Spleen (tissue), 11 donors: ENCODE results near the gene LRP1B. TPM values are rescaled to one million over a fixed set of nuclear protein-coding genes. Genes with fewer than 3 reads are reported as not detected.

ENCODE experiments used
- DNase-seq: peaks from one replicate; pipeline ENCODE4 v3.0.0-alpha.2; 2020
- H3K27ac ChIP-seq, 8 donors: fragments of 200-600 bp; sonication (generic) in 7 of 8; 1 replicate in 4 of 8; 2 replicates in 4 of 8; pipeline versions ENCODE4 v1.5.0 to v1.8.0; 2016 to 2021; ENCODE audit warnings: inconsistent platforms in 4 of 8, mild to moderate bottlenecking in 4 of 8, moderate library complexity in 1 of 8
- H3K27me3 ChIP-seq, 7 donors: fragments of 200-600 bp; sonication (generic) in 6 of 7; replicated peaks in 1 of 7; 1 replicate in 4 of 7; 2 replicates in 3 of 7; pipeline versions ENCODE4 v1.5.0 to v1.8.0; 2016 to 2021; ENCODE audit warnings: inconsistent platforms in 3 of 7, mild to moderate bottlenecking in 1 of 7
- H3K36me3 ChIP-seq, 6 donors: fragments of 200-600 bp; sonication (generic) in 5 of 6; 1 replicate in 4 of 6; 2 replicates in 2 of 6; pipeline versions ENCODE4 v1.5.0 to v1.8.0; 2016 to 2021; ENCODE audit warnings: inconsistent platforms in 2 of 6
- H3K4me1 ChIP-seq, 6 donors: fragments of 200-600 bp; sonication (generic) in 5 of 6; 1 replicate in 3 of 6; 2 replicates in 3 of 6; pipeline versions ENCODE4 v1.5.0 to v1.8.0; 2016 to 2021; ENCODE audit warnings: inconsistent platforms in 3 of 6
- H3K4me3 ChIP-seq, 8 donors: fragments of 200-600 bp; sonication (generic) in 7 of 8; 1 replicate in 4 of 8; 2 replicates in 4 of 8; pipeline versions ENCODE4 v1.5.0 to v1.8.0; 2016 to 2021; ENCODE audit warnings: inconsistent platforms in 4 of 8, mild to moderate bottlenecking in 4 of 8, moderate library complexity in 2 of 8
- H3K9me3 ChIP-seq, 8 donors: fragments of 200-600 bp; sonication (generic) in 7 of 8; 1 replicate in 4 of 8; 2 replicates in 4 of 8; pipeline versions ENCODE4 v1.5.0 to v1.8.0; 2016 to 2021; ENCODE audit warnings: inconsistent platforms in 4 of 8
- POLR2A ChIP-seq, 3 donors: fragments of 450-650 bp; IDR thresholded peaks; one replicate each; pipeline ENCODE4 v1.5.1; 2017; ENCODE audit warnings: antibody characterized with exemption in 3 of 3, mild to moderate bottlenecking in 1 of 3
- POLR2AphosphoS5 ChIP-seq, 3 donors: sonication (generic); formaldehyde crosslinking; IDR thresholded peaks; one replicate each; pipeline ENCODE4 v1.5.1; 2017; ENCODE audit warnings: antibody characterized with exemption in 3 of 3
- WGBS, 5 donors: extraction: QIAGEN DNeasy Blood & Tissue Kit in 3 of 5; methylation state at CpG; one replicate each; pipeline versions ENCODE4 v1.1.5 to v1.1.7; 2013 to 2018; 5-methylcytosine and 5-hydroxymethylcytosine counted together
- intact Hi-C: fragments of 100-400 bp; cut with DNase I; formaldehyde crosslinking; loops from one replicate; pipeline ENCODE4 v1.15.0; 2023; ENCODE audit warnings: low total_unique reads
- polyA plus RNA-seq, 3 donors: library from polyadenylated mRNA; stranded (reverse); fragments of 200-250 nt; gene quantifications; one replicate each; pipeline ENCODE4 v1.2.1, GENCODE V29; 2013
- total RNA-seq, 7 donors: library from RNA; depleted of rRNA in 3 of 7; stranded (reverse); fragments of >200 nt in 3 of 7; fragmentation: NEBNext Ultra II Directional in 4 of 7; extraction: Animal tissue kit (Norgen Biotek cat#: 25700) in 4 of 7; gene quantifications; one replicate each; pipeline versions ENCODE4 v1.1.0 to v1.2.1, GENCODE V29; 2016 to 2021
- TF ChIP-seq, protein P1 (sequence below), 11 experiments: fragments of 200-600 bp in 7 of 11; fragments of 450-650 bp in 4 of 11; sonication (generic) in 4 of 11; IDR thresholded peaks in 8 of 11; conservative IDR thresholded peaks in 3 of 11; 1 replicate in 7 of 11; 2 replicates in 4 of 11; pipeline versions ENCODE4 v1.4.0 to v1.8.0; 2016 to 2021; ENCODE audit warnings: antibody characterized with exemption in 11 of 11, inconsistent platforms in 4 of 11, mild to moderate bottlenecking in 1 of 11
- donor health status: healthy with polysubstance abuse.
- donor health status: DM: no; HTN: no; CAD: no; lungs with moderate emphysema.
- donor health status: DM: no; HTN: no; CAD: no.
- donor health status: Bipolar disorder and iron deficiency.
- donor health status: healthy.
- donor health status: DM: no; HTN: no; CAD: no.
- donor health status: DM: yes; HTN: yes; CAD: no.

The LRP1B gene
- total and polyA plus RNA-seq, 10 donors, result 0.02 to 0.85 (median 0.08) TPM; not detected in 2

- no peaks in the 10 kb centered on the region for H3K4me1 ChIP-seq
- H3K36me3 ChIP-seq, result no peaks in the 10 kb centered on the region
- intact Hi-C loops, result no loop called here
- no peak overlapping the region for H3K27ac ChIP-seq
- no peak overlapping the region for H3K4me3 ChIP-seq
- no peak for TF ChIP-seq POLR2A (IDR thresholded peaks at IDR 0.05)
- TF ChIP-seq, protein P1, sequence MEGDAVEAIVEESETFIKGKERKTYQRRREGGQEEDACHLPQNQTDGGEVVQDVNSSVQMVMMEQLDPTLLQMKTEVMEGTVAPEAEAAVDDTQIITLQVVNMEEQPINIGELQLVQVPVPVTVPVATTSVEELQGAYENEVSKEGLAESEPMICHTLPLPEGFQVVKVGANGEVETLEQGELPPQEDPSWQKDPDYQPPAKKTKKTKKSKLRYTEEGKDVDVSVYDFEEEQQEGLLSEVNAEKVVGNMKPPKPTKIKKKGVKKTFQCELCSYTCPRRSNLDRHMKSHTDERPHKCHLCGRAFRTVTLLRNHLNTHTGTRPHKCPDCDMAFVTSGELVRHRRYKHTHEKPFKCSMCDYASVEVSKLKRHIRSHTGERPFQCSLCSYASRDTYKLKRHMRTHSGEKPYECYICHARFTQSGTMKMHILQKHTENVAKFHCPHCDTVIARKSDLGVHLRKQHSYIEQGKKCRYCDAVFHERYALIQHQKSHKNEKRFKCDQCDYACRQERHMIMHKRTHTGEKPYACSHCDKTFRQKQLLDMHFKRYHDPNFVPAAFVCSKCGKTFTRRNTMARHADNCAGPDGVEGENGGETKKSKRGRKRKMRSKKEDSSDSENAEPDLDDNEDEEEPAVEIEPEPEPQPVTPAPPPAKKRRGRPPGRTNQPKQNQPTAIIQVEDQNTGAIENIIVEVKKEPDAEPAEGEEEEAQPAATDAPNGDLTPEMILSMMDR (IDR thresholded peaks at IDR 0.05 in 8 of 11, conservative IDR thresholded peaks at IDR 0.05 in 3 of 11), result no peak
- TF ChIP-seq POLR2AphosphoS5 (IDR thresholded peaks at IDR 0.05), result no peak
- H3K9me3 ChIP-seq, result peaks cover 0 to 3% (median 0%) of the 10 kb centered on the region in 8 donors
- H3K27me3 ChIP-seq, result no peaks in the 10 kb centered on the region
- no peak for DNase-seq
Measured at GRCh38 chr2:141317986-141318385, 812.8 kb downstream of the LRP1B start.

DNA sequence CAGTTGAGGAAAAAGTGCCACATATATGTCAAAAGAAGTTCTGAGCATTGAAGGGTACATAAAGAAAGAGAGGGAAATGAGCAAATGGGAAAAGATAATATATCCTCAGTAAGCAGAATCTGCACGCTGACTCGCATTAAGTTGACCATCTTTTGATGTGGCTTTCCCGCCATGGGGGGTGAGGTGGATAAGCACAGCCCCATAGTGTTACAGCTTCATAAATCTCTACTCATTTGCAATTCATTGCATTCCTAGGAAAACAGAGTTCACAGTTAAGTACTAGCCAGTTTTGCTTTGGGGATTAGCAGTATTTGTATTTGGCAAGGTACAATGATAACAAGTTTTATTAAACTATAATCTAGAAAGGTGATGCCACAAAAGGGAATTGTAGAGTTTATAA, 814.2 kb downstream of the LRP1B start:
- 89 to 95% (median 91%) methylated on average over 3 of the region's 3 CpGs for WGBS, 5 donors

GRCh38 chr2:141316103-141316502, 814.7 kb downstream of the LRP1B start:
- TF ChIP-seq POLR2AphosphoS5 (IDR thresholded peaks at IDR 0.05), result no peak
- TF ChIP-seq, protein P1 (IDR thresholded peaks at IDR 0.05 in 8 of 11, conservative IDR thresholded peaks at IDR 0.05 in 3 of 11), result no peak
- no peak for TF ChIP-seq POLR2A (IDR thresholded peaks at IDR 0.05)
- DNase-seq, result no peak
- WGBS, 5 donors, result 50 to 75% (median 62%) methylated on average over 3 of the region's 3 CpGs

More for the DNA sequence above, 814.2 kb downstream of the LRP1B start:
- Histone ChIP-seq H3K27ac (no peak overlapping the region), H3K27me3 (no peaks in the 10 kb centered on the region), H3K4me1 (no peaks in the 10 kb centered on the region), H3K9me3 (peaks cover 0 to 3% (median 0%) of the 10 kb centered on the region in 8 donors), H3K4me3 (no peak overlapping the region), H3K36me3 (no peaks in the 10 kb centered on the region)
- intact Hi-C loops, result no loop called here
- no peak for TF ChIP-seq POLR2AphosphoS5 (IDR thresholded peaks at IDR 0.05)
- TF ChIP-seq, protein P1 (IDR thresholded peaks at IDR 0.05 in 8 of 11, conservative IDR thresholded peaks at IDR 0.05 in 3 of 11), result no peak
- no peak for TF ChIP-seq POLR2A (IDR thresholded peaks at IDR 0.05)
- no peak for DNase-seq

DNA sequence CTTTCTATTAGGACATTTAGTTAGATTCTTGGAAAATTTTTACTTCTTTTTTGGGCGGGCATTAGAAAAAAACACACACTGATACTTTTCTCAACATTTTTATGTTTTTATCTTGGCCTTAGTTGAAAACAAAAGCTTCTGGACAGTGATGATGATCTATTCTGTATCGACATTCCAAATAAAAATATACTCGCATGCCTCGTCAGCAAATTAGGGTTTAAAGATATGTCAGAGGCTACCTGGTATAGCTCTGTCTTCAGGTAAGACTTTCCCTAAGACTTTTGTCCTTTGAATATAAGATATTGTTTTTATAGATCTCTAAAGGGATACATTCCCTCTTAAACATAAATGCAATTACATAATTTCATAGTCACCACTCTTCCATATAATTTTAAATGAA, 816.8 kb downstream of the LRP1B start:
- WGBS, 5 donors, result 89 to 98% (median 93%) methylated on average over 4 of the region's 4 CpGs
- no peaks in the 10 kb centered on the region for H3K36me3 ChIP-seq
- peaks cover 0 to 3% (median 0%) of the 10 kb centered on the region in 8 donors for H3K9me3 ChIP-seq
- no peaks in the 10 kb centered on the region for H3K27me3 ChIP-seq
- TF ChIP-seq, protein P1 (IDR thresholded peaks at IDR 0.05 in 8 of 11, conservative IDR thresholded peaks at IDR 0.05 in 3 of 11), result no peak
- TF ChIP-seq POLR2AphosphoS5 (IDR thresholded peaks at IDR 0.05) (no peak), POLR2A (IDR thresholded peaks at IDR 0.05) (no peak)
- no peaks in the 10 kb centered on the region for H3K4me1 ChIP-seq
- no peak for DNase-seq
- no peak overlapping the region for H3K27ac ChIP-seq
- intact Hi-C loops, result no loop called here
- H3K4me3 ChIP-seq, result no peak overlapping the region

More at GRCh38 chr2:141316103-141316502, 814.7 kb downstream of the LRP1B start:
- Histone ChIP-seq H3K9me3 (peaks cover 0 to 3% (median 0%) of the 10 kb centered on the region in 8 donors), H3K4me1 (no peaks in the 10 kb centered on the region), H3K27me3 (no peaks in the 10 kb centered on the region), H3K36me3 (no peaks in the 10 kb centered on the region), H3K4me3 (no peak overlapping the region), H3K27ac (no peak overlapping the region)
- intact Hi-C loops, result no loop called here
